HL-60/S4 treated with phorbol 12-myristate 13-acetate at 8.2 ng/mL for 4 days and 3 days (cell line): ENCODE measurements around the gene CSF3R.
"Not testable (repeated sequence)": the region's sequence is repeated elsewhere in the genome, so short reads cannot be mapped to it uniquely, and the experiment has no call there.

Experiments
- in situ Hi-C: fragments of 300-500 bp; cut with MboI; formaldehyde crosslinking; loops from 2 replicates; pipeline ENCODE4 v1.15.0; 2022; ENCODE audit warnings: low sequenced_read_pairs

Gene CSF3R

GRCh38 chr1:36513676-36514473 is 31.2 kb upstream of the CSF3R start:
- in situ Hi-C loops, result no loop called here

GRCh38 chr1:36512842-36513241 is 30.1 kb upstream of the CSF3R start:
- in situ Hi-C loops, result no loop called here

- in situ Hi-C loops, result no loop called here
Measured at GRCh38 chr1:36511804-36512798, 29.4 kb upstream of the CSF3R start.

GRCh38 chr1:36511220-36511619 is 28.5 kb upstream of the CSF3R start:
- in situ Hi-C loops, result not testable (repeated sequence)

- in situ Hi-C loops, result no loop called here
Measured at GRCh38 chr1:36510418-36510817, 27.7 kb upstream of the CSF3R start.

GRCh38 chr1:36508257-36508656 is 25.5 kb upstream of the CSF3R start:
- in situ Hi-C loops, result no loop called here

- in situ Hi-C loops, result no loop called here
Measured at GRCh38 chr1:36506276-36506920, 23.7 kb upstream of the CSF3R start.

GRCh38 chr1:36503733-36504132 is 21.0 kb upstream of the CSF3R start:
- in situ Hi-C loops, result no loop called here

- in situ Hi-C loops, result no loop called here
Measured at GRCh38 chr1:36503159-36503558, 20.4 kb upstream of the CSF3R start.

- in situ Hi-C loops, result no loop called here
Measured at GRCh38 chr1:36502616-36503015, 19.9 kb upstream of the CSF3R start.

GRCh38 chr1:36501911-36502310 is 19.2 kb upstream of the CSF3R start:
- in situ Hi-C loops, result not testable (repeated sequence)

- in situ Hi-C loops, result no loop called here
Measured at GRCh38 chr1:36497207-36497606, 14.5 kb upstream of the CSF3R start.

GRCh38 chr1:36494971-36495370 is 12.3 kb upstream of the CSF3R start:
- in situ Hi-C loops, result no loop called here

- in situ Hi-C loops, result no loop called here
Measured at GRCh38 chr1:36493524-36493923, 10.8 kb upstream of the CSF3R start.

GRCh38 chr1:36492491-36492890 is 9.8 kb upstream of the CSF3R start:
- in situ Hi-C loops, result no loop called here

- in situ Hi-C loops, result not testable (repeated sequence)
Measured at GRCh38 chr1:36489258-36490051, 6.7 kb upstream of the CSF3R start.

GRCh38 chr1:36487906-36488305 is 5.2 kb upstream of the CSF3R start:
- in situ Hi-C loops, result no loop called here

GRCh38 chr1:36487336-36487725 is 4.6 kb upstream of the CSF3R start:
- in situ Hi-C loops, result not testable (repeated sequence)

- in situ Hi-C loops, result no loop called here
Measured at GRCh38 chr1:36486439-36487335, 4.0 kb upstream of the CSF3R start.

- in situ Hi-C loops, result no loop called here
Measured at GRCh38 chr1:36486093-36486438, 3.4 kb upstream of the CSF3R start.
